HL-60 (cell line): ENCODE measurements around the gene HS3ST2.

Experiments
- CTCF ChIP-seq: IDR thresholded peaks from one replicate; pipeline ENCODE4 v1.5.1; 2011; ENCODE audit warnings: low read length, control low read depth, inconsistent platforms; ENCODE audit not compliant: insufficient read depth
- POLR2AphosphoS5 ChIP-seq: IDR thresholded peaks from 2 replicates; pipeline ENCODE4 v1.6.1; 2012; ENCODE audit warnings: low read depth
- SPI1 ChIP-seq: IDR thresholded peaks from 2 replicates; pipeline ENCODE4 v1.6.1; 2012; ENCODE audit warnings: low read depth, mild to moderate bottlenecking, borderline replicate concordance

- no peak for TF ChIP-seq CTCF
- no peak for TF ChIP-seq SPI1
- TF ChIP-seq POLR2AphosphoS5, result no peak
Measured at GRCh38 chr16:22786284-22786683, 27.7 kb upstream of the HS3ST2 start.
